Measurements from ENCODE around the gene LRRC27.
"Not testable (repeated sequence)": the region's sequence is repeated elsewhere in the genome, so short reads cannot be mapped to it uniquely, and the experiment has no call there.

Gene LRRC27

DNA sequence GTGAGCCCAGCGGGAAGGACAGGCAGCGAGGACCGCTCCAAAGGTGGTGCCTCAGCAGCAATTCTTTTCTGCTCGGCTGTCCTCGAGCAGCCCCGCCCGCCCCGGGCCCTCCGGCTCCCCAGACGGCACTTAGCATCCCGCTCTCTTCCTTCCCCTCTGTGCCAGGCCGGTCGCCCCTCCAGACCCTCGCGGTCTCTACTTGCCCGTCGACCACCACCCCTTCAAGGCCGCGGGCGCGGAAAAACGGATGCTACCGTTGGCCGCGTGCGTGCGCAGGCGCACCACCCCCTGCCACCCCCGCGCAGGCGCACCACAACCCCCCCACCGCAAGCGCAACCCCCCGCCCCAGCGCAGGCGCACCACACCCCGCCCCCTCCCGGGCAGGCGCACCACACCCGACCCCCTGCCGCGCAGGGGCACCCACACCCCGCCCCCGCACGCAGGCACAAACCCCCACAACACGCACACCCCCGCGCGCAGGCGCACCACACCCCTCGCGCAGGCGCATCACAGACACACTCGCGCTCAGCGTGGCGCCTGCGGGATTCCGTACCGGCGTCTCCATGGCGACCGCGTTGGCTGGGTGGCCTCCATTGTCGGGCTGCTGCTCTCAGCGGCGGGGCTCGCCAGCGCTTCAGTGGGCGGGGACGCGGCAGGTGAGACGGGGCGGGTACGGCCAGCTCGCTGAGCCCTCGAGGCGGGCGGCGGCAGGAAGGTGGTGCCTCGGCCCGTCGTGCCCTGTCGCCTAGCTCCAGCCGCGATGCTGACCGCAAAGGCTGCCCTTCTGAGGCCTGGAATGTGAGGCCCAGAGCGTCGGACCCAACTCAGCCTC lies at the start of gene LRRC27:
Gene LRRC27 (plus strand): TSS at position 593 of the 832 bp plus-strand sequence. CDS start 1,332 bp downstream, outside the sequence.
- DNase-seq (ENCODE audit: low read depth), result peak; percentile 99

DNA sequence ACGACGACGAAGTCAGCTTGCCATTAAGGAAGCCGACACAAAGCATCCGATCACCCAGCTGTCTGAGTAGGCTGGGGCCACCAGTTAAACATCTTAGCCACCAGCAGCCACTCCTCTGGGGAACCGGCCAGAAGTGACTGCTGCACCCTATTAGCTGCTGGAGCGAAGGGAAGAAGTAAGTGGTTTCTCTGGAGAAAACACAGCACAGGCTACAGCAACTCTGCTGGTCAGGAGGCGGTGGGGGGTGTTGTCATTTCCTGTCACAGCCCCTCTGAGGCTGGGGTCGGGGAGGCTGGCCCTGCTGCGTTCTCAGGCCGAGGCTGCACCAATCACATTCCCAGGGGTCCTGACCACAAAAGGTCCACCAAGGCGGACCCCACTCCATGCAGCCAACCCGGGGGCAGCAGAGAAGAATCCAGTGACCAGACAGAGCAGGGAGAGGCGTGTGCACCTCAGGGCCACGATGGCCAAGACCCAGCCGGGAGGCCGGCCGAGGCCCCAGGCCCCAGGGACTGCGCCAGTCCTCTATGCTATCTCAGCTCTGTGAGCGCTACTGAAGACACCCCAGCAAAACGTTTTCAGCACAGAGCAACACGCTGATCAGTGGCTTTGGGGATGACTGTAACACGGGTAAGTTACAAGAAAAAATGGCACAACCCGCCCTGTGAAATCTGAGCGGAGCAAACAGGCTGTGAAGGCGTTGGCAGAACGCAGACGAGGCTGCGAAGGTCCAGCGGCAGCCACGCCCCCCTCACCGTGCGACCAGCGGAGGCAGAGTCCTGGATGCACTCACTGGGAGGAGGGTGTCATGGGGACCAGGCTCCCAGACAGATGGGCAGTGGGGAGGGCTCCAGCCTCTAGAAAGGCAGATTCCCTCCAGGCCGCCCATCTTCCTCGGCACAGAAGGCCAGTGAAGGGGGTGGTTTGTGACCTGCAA lies 49.1 kb upstream of the LRRC27 start:
- DNase-seq (ENCODE audit: low read depth), result no peak

DNA sequence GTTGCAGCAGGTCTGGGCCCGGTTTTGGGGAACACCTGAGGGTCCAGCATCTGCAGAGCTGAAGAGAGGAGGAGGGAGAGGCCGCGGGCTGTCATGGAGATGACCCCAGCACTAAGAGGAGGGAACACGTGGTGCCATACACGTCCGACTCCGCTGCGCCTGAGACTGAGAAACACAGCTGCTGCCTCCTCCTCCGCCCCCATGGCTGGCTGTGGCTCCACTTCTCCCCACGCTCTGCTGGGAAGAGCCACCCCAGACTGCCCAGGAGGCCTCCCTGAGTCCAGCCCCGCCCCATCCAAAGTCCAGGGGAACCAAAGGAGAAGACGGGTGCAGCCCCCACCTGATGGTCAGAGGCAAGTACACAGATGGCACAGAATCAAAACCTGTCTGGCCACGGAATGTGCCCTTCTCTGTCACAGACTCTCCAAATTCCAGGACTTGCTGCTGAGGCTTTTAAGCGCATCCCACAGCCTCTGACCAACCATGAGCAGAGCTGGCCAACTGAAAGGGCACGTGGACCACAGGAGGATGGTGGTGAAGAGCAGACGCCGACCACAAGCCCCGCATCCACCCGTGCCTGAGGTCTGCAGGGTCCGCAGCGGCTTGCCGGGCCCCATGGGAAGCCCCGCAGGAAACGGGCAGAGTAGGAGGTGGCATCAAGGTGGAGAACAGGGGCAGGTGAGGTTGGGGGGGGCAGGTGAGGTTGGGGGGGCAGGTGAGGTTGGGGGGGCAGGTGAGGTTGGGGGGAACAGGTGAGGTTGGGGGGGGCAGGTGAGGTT lies 48.2 kb upstream of the LRRC27 start:
- no peak for DNase-seq (ENCODE audit: low read depth)

DNA sequence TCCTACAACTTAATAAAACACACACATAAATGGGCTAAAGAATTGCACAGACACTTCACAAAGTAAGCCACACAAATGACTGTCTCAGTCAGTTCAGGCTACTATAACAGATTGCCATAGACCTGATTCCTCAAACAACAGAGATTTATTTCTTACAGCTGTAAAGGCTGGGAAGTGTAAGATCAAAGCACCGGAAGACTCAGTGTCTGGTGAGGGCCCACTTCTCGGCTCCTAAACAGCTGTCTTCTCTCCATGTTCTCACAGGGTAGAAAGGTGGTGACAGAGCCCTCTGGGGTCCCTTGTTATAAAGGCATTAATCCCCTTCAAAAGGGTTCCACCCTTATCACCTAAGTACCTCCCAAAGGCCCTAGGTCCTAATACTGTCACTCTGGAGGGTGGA lies 42.6 kb upstream of the LRRC27 start:
- no peak for DNase-seq (ENCODE audit: low read depth)

DNA sequence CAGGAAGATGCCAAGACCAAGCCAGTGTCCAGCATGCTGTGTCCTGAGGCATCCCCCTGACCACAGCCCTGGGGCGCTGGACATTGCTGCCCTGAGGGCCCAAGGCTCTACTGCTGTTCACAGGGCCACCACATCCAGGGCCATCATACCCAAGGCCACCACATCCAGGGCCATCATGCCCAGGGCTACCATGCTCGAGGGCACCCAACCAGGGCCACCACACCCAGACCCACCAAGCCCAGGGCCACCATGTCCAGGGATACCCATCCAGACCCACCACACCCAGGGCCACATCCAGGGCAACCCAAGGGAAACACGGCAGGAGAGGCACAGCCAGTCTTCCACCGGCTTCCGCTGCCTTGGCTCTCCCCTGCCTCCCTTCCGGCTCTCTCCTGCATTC lies 41.4 kb upstream of the LRRC27 start:
- no peak for DNase-seq (ENCODE audit: low read depth)

DNA sequence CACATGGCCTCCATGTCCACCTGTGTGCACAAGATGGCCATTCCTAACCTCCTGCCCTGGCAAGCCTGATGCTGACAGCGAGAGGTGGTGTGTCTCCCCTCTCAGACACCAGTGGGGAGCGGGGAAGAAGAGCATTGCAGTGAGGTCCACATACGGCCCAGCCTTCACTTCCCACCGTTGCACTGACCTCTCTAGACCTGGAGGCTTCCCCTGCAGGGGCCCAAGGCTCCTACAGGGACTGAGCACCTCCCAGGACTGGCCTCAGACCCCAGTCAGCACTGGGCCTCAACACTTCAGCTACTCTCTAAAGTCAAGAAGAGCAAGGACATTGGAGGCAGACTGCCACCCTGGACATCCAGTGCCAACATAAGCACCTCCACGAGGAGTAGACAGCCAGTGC lies 40.2 kb upstream of the LRRC27 start:
- no peak for DNase-seq (ENCODE audit: low read depth)

DNA sequence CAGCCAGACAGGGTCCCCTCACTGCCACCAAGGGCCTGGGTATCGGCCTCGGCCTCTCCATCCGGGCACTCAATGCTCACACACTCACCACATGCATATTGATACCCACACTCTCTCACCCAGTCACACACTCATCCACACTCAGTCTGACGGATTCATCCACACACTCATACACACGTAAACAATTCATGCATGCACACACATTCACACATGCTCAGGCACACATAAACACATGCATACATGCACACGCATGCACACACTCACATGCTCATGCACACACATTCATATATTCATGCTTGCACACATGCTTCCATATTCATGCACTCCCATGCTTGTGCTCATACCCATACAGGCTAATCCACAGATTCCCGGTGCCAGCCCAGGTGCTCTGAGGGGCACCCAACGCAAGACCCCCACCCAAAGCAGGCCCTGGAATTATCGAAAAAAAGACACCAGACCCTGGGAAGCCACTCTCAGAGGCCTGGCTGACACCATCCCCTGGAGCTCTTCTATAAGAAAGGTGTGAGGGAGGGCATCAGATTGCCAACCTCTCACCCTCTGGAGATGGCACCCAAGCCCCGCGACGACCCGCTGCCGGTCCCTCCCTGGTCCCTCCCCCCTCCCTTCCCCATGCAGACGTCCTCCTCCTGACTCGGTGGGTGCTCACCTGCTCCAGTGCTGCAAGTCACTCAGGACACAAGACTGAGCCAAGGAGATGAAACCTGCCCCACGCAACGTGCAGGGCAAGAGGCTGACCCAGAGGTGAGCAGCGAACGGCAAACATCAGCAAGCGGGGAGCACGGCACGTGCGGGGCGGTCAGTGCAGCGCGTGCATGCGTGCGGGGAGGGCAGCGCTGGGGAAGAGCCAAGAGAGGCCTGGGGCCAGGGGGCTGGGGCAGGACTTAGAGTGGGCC lies 39.4 kb upstream of the LRRC27 start:
- DNase-seq (ENCODE audit: low read depth), result no peak

DNA sequence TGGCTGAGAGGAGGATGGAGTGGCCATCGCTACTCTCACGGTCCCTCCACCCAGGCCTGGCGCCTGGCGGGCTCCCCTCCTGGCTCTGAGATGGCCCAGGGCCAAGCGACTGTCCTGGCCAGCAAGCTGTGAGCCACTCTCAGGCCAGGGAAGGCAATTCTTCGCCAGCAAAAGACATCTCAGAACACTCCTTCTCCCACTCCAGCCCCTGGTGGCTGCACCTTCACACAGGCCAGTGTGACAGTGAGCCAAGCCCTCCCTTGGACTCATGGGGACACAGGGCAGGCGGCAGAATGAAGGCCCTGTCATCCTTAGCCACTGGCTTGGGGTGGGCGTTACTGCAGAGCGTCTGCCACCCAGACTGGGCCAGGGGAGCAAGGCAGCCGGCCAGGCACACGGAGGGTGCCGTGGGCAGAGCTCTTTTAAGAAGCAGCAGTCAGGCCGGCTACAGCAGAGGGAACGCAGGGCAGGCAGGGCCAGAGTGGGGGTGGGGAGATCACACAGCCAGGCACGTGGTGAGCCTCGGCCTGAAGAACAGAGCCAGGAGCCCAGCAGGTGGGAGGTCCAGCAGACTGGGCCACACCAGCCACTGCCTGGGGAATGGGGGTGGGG lies 38.7 kb upstream of the LRRC27 start:
- DNase-seq (ENCODE audit: low read depth), result no peak

DNA sequence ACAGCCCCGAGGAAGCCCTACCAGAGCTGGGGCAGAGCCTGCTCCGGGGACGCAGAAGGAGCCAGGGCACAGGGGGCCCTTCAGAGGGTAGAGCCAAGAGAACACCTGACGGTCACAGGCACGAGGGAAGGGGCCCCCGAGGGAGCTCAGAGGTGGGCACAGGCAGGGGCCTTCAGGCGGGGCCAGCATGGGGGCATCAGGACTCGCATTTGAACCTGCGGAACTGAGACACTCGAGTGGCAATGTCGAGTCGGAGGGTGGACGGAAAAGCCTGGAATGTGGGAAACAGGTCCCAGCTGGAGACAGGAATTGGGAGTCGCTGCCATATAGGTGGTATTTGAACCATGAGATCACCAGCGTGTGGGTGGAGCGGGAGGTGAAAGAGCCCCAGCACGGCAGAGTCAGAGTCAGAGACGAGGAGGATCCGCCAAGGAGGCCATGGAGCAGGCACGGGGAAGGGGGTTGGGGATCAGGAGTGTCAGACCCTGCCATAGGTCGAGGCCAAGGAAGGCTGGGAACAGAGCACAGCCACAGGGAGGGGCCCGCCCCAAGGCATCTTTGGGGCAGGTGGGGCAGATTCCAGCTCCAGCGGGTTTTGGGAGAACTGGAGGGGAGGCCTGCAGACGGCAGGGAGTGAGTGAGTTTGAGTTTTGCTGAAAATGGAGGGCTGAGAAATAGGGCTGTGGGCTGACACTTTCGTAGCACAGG lies 38.0 kb upstream of the LRRC27 start:
- no peak for DNase-seq (ENCODE audit: low read depth)

DNA sequence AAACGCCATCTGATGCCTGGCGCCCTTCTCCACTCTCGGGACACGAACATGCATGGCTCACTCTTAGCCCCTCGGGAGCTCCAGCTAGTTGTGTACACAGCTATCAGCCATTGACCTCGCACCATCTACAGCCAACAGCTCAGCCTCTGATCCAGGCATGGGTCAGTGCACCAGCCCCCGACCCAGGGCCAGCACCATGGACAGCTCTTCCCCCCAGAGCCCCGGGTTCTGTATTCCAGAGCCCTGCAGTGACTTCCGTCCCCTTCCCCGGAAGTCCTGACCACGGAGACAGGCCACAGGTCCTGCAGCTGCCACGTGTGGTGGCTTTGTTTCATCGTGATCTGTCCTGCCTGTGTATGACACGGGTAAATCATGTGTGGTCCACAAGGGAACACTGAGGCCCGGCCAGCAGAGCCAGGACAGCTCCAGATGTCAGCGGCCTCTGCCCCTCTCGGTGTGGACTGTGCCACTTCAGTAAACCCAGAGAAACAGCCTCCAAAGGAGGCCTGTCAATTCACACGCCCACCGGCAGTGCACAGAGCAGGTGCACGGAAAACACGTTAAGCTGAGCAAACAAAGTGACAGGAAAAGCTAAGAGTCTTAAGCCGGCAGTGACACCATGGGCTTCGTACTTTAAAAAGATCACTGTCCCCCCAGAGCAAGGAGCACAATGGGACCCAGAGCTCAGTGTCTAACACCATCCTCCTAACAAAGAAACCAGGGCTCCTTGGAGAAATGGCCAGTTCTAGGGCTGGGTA lies 37.3 kb upstream of the LRRC27 start:
- DNase-seq (ENCODE audit: low read depth), result no peak

DNA sequence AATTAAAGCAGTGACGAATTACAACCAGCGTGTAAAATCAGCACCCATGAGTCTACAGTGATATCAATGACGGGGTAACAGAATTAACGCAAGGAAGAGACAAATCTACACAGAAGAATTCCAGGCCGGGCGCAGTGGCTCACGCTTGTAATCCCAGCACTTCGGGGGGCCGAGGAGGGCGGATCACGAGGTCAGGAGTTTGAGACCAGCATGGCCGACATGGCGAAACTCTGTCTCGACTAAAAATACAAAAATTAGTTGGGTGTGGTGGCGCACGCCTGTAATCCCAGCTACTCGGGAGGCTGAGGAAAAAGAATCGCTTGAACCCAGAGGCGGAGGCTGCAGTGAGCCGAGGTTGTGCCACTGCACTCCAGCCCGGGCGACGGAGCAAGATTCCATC lies 36.5 kb upstream of the LRRC27 start:
- not testable (repeated sequence) for DNase-seq (ENCODE audit: low read depth)

DNA sequence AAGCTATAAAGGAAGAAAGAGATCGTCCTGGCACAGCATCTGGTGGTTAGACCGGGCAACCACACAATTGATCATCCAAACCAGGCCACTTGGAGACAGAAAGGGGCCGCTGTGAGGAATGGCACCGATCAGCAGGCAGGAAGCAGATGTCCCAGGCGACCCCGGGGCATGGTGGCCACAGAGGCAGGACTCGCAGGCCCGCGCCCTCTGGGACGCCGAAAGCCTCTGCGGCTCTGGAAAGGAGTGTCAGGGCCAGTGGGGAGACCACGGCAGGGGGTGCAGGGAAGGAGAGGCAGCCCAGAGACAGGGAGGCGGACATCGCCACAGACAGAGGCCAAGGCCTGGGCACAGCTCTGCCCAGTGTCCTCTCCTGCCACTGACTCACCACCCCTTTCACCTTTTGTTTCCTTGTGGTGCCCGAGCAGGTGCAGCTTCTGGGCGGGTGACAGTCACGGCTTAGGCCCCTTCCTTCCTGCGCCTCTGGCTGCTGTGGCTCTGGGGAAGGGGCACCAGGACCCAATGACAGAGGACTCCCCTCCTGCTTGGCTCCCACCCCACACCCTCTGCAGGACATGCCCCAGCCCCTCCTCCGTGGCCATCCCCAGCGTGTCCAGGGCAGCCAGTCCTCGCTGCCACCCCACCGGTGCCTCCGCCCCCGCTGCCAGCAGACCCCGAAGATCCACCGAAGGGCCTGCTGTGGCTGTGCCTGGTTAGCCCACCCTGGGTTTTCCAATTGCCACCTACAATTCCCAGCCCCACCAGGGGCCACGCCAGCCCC lies 35.1 kb upstream of the LRRC27 start:
- no peak for DNase-seq (ENCODE audit: low read depth)

DNA sequence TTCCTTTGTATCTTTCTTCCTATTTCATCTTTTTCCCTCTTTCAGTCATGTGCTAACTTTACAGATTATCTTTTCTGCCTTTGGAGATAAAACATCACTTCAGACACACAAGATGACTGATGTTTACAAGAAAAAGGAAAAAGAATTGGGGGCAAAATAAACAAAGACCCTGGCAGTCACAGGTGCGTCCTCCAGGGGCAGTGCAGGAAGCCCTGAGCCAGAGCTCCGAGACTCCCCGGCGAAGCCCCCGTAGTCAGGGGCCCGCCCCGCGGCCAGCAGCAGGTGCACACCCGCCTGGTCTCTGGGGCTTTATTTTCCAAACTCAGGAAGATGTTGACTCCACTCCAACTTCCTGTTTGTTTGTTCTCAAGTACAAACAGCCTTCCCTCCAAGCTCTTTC lies 34.5 kb upstream of the LRRC27 start:
- no peak for DNase-seq (ENCODE audit: low read depth)

DNA sequence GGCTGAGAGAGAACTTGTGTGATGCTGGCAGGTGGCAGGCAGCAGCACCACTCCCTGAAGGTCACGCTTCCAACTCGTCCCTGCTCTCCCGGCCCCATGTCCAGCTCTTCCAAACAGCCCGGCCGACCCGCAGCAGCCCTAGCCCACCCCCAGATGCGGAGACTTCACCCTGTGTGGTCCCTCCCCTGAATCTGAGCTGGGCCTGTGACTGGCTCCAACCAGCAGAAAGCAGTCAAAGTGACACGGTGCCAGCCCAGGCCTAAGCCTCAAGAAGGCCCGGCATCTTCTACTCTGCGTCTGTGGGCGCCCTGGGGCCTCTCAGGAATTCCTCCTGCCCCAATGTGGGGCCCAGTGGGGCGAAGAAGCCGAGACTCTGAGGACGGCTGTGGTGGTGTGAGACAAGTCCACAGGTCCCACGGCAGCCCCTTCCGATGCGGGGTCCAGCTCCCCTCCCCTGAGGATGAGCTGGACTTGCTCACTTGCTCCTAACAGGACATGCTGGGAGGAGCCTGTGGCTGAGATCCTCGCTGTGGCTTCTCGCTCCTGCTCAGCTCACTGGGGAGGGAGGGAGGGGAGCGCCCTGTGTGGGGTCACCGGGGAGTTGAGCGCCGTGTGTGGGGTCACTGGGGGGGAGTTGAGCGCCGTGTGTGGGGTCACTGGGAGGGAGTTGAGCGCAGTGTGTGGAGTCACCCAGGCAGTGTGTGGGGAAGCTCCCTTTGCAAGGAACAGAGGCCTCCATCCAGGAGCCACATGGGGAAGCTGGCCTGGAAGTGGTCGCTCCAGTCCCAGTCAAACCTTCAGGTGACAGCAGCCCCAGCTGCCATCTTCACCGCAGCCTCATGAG lies 33.7 kb upstream of the LRRC27 start:
- no peak for DNase-seq (ENCODE audit: low read depth)

DNA sequence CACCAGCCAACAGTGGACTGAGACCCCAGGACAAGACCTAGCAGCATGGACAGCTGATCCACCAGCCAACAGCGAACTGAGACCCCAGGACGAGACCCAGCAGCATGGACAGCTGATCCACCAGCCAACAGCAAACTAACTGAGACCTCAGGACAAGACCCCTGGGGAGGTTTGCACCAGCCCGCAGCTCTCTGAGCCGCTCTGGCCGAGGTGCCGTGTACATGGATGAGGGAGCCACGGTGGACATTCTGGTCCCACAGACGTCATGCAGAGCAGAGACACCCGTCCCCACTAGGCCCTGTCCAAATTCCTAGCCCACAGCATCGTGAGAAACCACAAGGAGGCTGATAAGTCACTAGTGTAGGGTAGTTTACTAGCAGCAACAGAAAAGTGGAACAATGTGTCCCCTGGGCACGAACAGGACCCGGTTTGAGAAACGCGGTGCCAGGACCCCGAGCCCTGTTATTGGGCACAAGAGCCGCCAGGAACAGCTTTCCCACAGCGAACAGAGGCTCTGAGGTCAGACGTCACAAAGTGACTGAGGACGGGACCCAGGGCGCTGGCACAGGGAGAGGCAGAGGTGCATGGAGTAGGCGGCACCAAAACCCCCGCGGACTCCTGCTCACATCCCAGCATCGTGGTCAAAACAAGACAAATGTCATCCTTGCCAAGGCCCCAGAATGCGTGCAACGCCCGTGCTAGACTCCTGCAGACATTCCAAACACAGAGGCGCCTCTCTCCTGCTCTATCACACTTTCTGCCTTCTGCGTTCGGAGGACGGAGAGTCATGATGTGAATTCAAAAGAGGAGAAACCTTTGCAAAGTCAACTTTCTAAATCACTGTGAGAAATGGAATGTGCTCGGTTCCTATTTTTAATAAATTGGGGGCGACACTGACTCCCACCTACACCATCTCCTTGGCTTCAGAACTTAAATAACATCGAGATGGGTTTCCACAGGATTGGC lies 32.3 kb upstream of the LRRC27 start:
- DNase-seq (ENCODE audit: low read depth), result no peak

DNA sequence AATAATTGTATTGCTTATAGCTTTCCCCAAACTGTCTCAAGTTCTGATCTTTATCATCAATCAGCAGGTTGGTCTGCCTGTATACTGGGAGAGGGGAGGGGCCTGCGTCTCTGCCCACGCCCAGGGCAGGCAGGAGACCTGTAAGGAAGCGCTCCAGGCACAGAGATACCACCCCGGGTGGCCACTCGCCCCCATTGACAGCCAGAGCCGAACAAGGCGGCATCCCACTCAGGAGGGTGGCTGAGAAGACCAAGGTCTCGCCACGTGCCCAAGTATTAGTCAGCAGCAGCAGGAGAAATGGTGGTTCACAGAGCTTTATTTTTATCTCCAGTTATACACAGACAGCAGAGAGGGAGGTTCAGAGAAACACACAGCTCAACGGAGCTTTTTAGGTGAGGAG lies 31.4 kb upstream of the LRRC27 start:
- no peak for DNase-seq (ENCODE audit: low read depth)

Data from stimulated activated CD8-positive, alpha-beta memory T cell treated with anti-CD3 and anti-CD28 coated beads, Interleukin-15, amount 100 ng/mL, for 24 hours (primary cell).